ENCODE results near the gene POFUT1.

DNA sequence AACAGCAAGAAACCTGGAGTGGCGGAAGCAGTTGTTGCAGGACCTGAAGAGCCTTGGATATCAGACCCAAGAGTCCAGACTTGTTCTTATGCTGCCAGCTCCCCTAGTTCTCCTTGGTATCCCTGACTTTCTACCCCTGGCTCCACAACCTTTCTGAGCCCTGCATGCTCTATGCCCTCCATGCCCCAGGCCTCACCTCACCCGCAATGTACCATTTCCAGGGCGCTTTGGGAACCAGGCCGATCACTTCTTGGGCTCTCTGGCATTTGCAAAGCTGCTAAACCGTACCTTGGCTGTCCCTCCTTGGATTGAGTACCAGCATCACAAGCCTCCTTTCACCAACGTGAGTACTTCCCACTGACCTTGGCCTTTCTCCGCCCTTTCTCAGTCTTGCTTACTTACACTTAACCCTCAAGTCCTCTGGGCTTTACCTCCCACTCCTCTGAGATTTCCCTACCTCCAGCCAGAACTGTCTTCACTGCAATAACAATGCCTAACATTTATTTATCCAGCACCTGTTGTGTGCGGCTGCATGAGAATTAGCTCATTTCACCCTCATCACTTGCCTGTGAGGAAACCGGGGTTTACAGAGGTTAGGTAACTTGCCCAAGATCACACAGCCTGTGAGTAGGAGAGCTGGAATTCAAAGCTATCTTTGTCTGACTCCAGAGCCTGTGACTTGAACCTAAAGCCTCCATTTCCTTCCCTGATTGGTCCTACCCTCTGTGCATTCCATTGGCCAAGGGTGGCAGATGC lies 2.3 kb downstream of the POFUT1 start:
- TF ChIP-seq, protein P1, sequence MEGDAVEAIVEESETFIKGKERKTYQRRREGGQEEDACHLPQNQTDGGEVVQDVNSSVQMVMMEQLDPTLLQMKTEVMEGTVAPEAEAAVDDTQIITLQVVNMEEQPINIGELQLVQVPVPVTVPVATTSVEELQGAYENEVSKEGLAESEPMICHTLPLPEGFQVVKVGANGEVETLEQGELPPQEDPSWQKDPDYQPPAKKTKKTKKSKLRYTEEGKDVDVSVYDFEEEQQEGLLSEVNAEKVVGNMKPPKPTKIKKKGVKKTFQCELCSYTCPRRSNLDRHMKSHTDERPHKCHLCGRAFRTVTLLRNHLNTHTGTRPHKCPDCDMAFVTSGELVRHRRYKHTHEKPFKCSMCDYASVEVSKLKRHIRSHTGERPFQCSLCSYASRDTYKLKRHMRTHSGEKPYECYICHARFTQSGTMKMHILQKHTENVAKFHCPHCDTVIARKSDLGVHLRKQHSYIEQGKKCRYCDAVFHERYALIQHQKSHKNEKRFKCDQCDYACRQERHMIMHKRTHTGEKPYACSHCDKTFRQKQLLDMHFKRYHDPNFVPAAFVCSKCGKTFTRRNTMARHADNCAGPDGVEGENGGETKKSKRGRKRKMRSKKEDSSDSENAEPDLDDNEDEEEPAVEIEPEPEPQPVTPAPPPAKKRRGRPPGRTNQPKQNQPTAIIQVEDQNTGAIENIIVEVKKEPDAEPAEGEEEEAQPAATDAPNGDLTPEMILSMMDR (conservative IDR thresholded peaks at IDR 0.05): no peak
- no peak for TF ChIP-seq EZH2 (IDR thresholded peaks at IDR 0.05; ENCODE audit: low read depth)

Measured in PC-9 (cell line).